Activated T-helper 2 cell treated with anti-CD3 and anti-CD28 coated beads, Interferon-gamma antibody, Interleukin-2, Interleukin-4, amounts not matched to agents 10 μg/mL and 5 μg/mL and 100 μg/mL, durations not matched to agents 14 hours and 24 hours and 36 hours (primary cell): ENCODE data around the gene NKAIN2. TPM values are rescaled to one million over a fixed set of nuclear protein-coding genes. Genes with fewer than 3 reads are reported as not detected.

Source experiments
- DNase-seq: peaks from one replicate; pipeline ENCODE4 v3.0.0; 2021; ENCODE audit warnings: low spot score
- H3K27ac Mint-ChIP-seq: one replicate; pipeline ENCODE4 v1.8.0; 2021; ENCODE audit warnings: mixed read lengths
- H3K27me3 Mint-ChIP-seq: one replicate; pipeline ENCODE4 v1.8.0; 2021; ENCODE audit warnings: low read depth, mixed read lengths
- H3K36me3 Mint-ChIP-seq: one replicate; pipeline ENCODE4 v1.8.0; 2021; ENCODE audit warnings: low read depth, mixed read lengths
- H3K4me1 Mint-ChIP-seq: one replicate; pipeline ENCODE4 v1.8.0; 2021; ENCODE audit warnings: low read depth, mixed read lengths
- H3K4me3 Mint-ChIP-seq: one replicate; pipeline ENCODE4 v1.8.0; 2021; ENCODE audit warnings: low read depth, mild to moderate bottlenecking, moderate library complexity, mixed read lengths
- H3K9me3 Mint-ChIP-seq: one replicate; pipeline ENCODE4 v1.8.0; 2021; ENCODE audit warnings: mixed read lengths
- intact Hi-C: fragments of 100-400 bp; cut with micrococcal nuclease; formaldehyde crosslinking; loops from one replicate; pipeline ENCODE4 v1.15.1; 2023
- total RNA-seq: library from RNA; stranded (reverse); gene quantifications from 2 replicates; pipeline ENCODE4 v1.2.3, GENCODE V29; 2022

Gene NKAIN2
- total RNA-seq, 1 donor from 2014 or later: not detected

DNA sequence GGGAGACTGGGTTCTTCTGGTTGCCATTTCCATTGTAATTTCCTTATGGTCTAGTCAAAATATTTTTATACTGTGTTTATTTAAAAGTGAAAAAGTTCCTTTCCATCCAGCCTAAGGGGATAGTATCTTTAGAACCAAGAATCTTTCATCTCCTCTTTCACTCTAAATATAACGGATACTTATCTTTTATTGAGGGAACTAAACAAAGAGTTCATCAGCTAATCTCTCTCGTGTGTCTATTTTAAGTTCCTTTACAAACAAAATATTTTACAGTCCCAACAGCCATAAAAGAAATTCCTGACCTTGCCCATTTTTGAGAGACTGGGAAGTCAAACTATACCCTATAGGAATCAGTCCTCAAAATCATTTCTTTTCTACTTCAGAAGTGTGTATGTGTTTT, 232.7 kb downstream of the NKAIN2 start:
- no peak for DNase-seq
- Mint-ChIP-seq H3K4me3 (no peak overlapping the region), H3K9me3 (no peaks in the 10 kb centered on the region), H3K27me3 (no peaks in the 10 kb centered on the region), H3K4me1 (no peaks in the 10 kb centered on the region), H3K27ac (no peak overlapping the region), H3K36me3 (no peaks in the 10 kb centered on the region)
- intact Hi-C loops: no loop called here

DNA sequence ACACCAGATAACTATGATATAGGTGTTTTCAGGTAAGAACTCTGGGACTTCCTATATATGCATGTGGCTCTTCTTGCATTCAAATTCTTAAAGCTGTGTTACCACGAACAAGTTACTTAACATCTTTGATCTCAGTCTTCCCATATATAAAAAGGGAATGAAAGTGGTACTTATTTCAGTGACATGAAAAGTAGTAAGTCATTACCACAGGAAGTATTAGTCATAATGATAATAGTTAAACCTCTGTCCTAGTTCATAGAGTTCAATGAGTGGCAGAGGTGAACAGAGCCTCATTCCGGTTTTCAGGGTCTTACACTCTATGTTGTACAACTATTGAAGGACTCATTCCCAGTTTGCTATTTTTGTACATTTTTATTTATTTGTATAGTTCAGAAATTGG, 237.0 kb downstream of the NKAIN2 start:
- Mint-ChIP-seq H3K4me1 (no peaks in the 10 kb centered on the region), H3K27ac (no peak overlapping the region), H3K9me3 (no peaks in the 10 kb centered on the region), H3K4me3 (no peak overlapping the region), H3K27me3 (peaks cover 2% of the 10 kb centered on the region), H3K36me3 (no peaks in the 10 kb centered on the region)
- intact Hi-C loops: no loop called here
- DNase-seq: no peak

DNA sequence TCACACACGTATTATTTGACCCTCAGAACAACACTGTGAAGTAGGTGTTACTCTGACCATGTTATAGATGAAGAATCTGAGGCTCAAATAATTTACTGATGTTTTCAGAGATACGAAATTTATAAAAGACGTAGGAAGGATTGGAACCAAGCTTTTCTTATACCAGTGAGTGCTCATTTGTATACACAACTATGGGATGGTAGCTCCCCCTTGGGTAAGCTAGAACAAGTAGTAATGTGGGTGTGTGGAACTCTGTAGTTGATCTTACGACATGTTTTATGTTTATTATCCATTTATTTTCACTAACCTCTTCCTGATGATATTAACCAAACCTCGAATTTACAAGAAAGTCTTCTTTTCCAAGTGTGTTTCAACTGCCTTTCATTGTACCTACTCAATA, 248.5 kb downstream of the NKAIN2 start:
- Mint-ChIP-seq H3K27ac (no peak overlapping the region), H3K9me3 (no peaks in the 10 kb centered on the region), H3K27me3 (no peaks in the 10 kb centered on the region), H3K36me3 (no peaks in the 10 kb centered on the region), H3K4me1 (peaks cover 6% of the 10 kb centered on the region), H3K4me3 (no peak overlapping the region)
- intact Hi-C loops: no loop called here
- no peak for DNase-seq

- DNase-seq: no peak
- Mint-ChIP-seq H3K9me3 (no peaks in the 10 kb centered on the region), H3K4me3 (no peak overlapping the region), H3K27ac (no peak overlapping the region), H3K4me1 (peaks cover 6% of the 10 kb centered on the region), H3K27me3 (no peaks in the 10 kb centered on the region), H3K36me3 (no peaks in the 10 kb centered on the region)
- intact Hi-C loops: no loop called here
These were observed 249.7 kb downstream of the NKAIN2 start for GRCh38 chr6:124053315-124053714.

DNA sequence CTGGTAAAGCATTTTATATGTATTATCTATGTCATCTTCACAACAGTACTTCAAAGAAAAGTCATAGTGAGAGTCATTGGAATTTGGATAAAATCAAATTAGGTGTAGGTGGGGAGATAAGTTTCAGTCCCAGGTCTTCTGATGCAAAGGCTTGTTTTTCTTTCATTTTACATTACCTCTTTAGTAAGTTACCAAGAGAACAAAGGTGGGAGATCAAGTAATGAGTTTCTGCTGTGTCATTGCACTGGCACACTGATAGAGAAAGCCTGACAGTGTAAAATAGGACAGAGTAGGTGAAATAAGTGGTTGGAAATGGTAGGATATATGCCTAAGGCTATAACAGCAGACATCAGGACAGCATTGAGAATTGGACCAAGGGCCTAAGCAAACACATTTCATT, 250.4 kb downstream of the NKAIN2 start:
- DNase-seq: no peak
- H3K27me3 Mint-ChIP-seq: no peaks in the 10 kb centered on the region
- no peak overlapping the region for H3K27ac Mint-ChIP-seq
- no peaks in the 10 kb centered on the region for H3K36me3 Mint-ChIP-seq
- no peaks in the 10 kb centered on the region for H3K9me3 Mint-ChIP-seq
- peaks cover 6% of the 10 kb centered on the region for H3K4me1 Mint-ChIP-seq
- intact Hi-C loops: loop anchor here (1.0 kb wide), 1 partner anchor 10 kb away; no protein-coding TSS in a partner anchor
- no peak overlapping the region for H3K4me3 Mint-ChIP-seq

DNA sequence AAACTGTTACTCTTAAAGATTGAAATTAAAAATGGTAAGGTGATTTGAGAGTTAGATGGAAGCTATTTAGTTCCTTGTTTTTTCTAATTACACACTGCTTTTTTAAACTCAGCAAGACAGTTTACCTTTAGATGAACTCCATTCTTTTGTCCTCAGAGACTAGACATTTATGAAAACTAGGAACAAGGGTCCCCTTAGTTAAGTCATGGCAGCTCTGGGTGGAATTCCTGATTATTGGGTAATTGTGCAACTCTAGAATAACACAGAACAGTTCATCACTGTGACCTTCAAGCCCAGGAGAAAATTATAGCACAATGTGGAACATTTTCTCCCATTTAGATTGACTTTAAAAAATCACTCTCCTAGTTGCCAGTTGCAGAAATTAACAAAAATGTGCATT, 251.7 kb downstream of the NKAIN2 start:
- Mint-ChIP-seq H3K27me3 (no peaks in the 10 kb centered on the region), H3K27ac (no peak overlapping the region), H3K4me3 (no peak overlapping the region), H3K4me1 (peaks cover 6% of the 10 kb centered on the region), H3K9me3 (no peaks in the 10 kb centered on the region), H3K36me3 (no peaks in the 10 kb centered on the region)
- intact Hi-C loops: no loop called here
- no peak for DNase-seq

- H3K4me1 Mint-ChIP-seq: peaks cover 6% of the 10 kb centered on the region
- DNase-seq: no peak
- H3K36me3 Mint-ChIP-seq: no peaks in the 10 kb centered on the region
- H3K27me3 Mint-ChIP-seq: no peaks in the 10 kb centered on the region
- no peaks in the 10 kb centered on the region for H3K9me3 Mint-ChIP-seq
- intact Hi-C loops: no loop called here
- H3K4me3 Mint-ChIP-seq: no peak overlapping the region
- no peak overlapping the region for H3K27ac Mint-ChIP-seq
These were observed 252.3 kb downstream of the NKAIN2 start for GRCh38 chr6:124055963-124056362.

DNA sequence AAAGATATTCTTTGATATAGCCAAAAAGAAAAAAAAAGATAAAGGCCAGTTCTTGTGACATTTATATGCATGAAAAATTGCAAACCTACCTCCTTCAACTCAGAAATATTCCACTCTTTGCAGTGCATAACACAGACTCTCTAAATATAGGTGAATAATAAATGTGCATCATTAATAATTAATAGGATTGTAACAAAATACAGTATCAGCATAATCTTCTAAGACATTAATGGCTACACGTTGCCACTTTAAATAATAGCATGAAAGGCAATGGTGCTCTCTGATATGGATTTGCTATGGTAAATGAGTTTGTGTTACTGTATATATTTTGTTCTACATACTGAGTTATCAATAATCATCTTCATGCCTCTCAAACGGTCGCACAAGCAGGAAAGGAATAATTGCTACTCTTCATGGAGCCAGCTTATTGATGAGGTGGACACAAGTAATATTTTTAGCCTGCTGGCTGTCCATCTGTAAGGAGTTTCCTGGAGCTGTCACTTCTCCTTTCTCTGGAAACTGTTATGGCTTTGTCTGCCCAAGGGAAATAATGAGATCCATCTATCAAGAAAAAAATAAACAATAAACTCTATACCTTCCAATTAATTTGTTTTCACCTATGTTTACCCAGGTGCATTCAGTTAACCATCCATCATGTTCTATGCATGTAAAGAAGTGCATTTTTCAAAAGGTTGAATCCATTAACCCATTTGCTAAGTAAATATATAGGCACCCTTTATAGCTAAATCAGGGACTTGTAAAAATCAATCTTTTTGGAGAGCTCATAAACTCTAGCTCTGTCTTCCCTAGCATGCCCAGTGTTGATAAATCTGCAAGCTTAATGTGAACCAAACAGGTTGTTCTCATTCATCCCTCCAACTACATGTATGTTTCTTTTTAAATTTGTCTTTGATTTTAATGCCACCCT, 253.0 kb downstream of the NKAIN2 start:
- Mint-ChIP-seq H3K4me1 (peaks cover 6% of the 10 kb centered on the region), H3K36me3 (no peaks in the 10 kb centered on the region), H3K27me3 (no peaks in the 10 kb centered on the region), H3K27ac (no peak overlapping the region), H3K4me3 (no peak overlapping the region), H3K9me3 (no peaks in the 10 kb centered on the region)
- DNase-seq: no peak
- intact Hi-C loops: no loop called here

GRCh38 chr6:124057461-124057860, 253.8 kb downstream of the NKAIN2 start:
- Mint-ChIP-seq H3K4me3 (no peak overlapping the region), H3K9me3 (no peaks in the 10 kb centered on the region), H3K4me1 (peaks cover 6% of the 10 kb centered on the region), H3K36me3 (no peaks in the 10 kb centered on the region), H3K27me3 (no peaks in the 10 kb centered on the region), H3K27ac (no peak overlapping the region)
- DNase-seq: no peak
- intact Hi-C loops: no loop called here

- H3K27ac Mint-ChIP-seq: no peak overlapping the region
- intact Hi-C loops: loop anchor here (1.0 kb wide), 1 partner anchor 10 kb away; no protein-coding TSS in a partner anchor
- no peak overlapping the region for H3K4me3 Mint-ChIP-seq
- H3K36me3 Mint-ChIP-seq: no peaks in the 10 kb centered on the region
- H3K4me1 Mint-ChIP-seq: peaks cover 10% of the 10 kb centered on the region
- H3K9me3 Mint-ChIP-seq: no peaks in the 10 kb centered on the region
- DNase-seq: no peak
- H3K27me3 Mint-ChIP-seq: peaks cover 3% of the 10 kb centered on the region
These were observed 260.9 kb downstream of the NKAIN2 start for GRCh38 chr6:124064317-124065113.

- intact Hi-C loops: no loop called here
- peaks cover 3% of the 10 kb centered on the region for H3K27me3 Mint-ChIP-seq
- peaks cover 3% of the 10 kb centered on the region for H3K9me3 Mint-ChIP-seq
- no peak overlapping the region for H3K27ac Mint-ChIP-seq
- H3K36me3 Mint-ChIP-seq: no peaks in the 10 kb centered on the region
- DNase-seq: no peak
- H3K4me3 Mint-ChIP-seq: no peak overlapping the region
- peaks cover 10% of the 10 kb centered on the region for H3K4me1 Mint-ChIP-seq
These were observed 262.6 kb downstream of the NKAIN2 start for GRCh38 chr6:124066269-124066668.

GRCh38 chr6:124066946-124067552, 263.4 kb downstream of the NKAIN2 start:
- Mint-ChIP-seq H3K27ac (no peak overlapping the region), H3K27me3 (peaks cover 3% of the 10 kb centered on the region), H3K36me3 (no peaks in the 10 kb centered on the region), H3K9me3 (peaks cover 3% of the 10 kb centered on the region), H3K4me3 (no peak overlapping the region), H3K4me1 (peaks cover 10% of the 10 kb centered on the region)
- DNase-seq: no peak
- intact Hi-C loops: no loop called here
